ENCODE measurements around the gene MPP3. TPM values are rescaled to one million over a fixed set of nuclear protein-coding genes. Genes with fewer than 3 reads are reported as not detected.
"Not testable (repeated sequence)": the region's sequence is repeated elsewhere in the genome, so short reads cannot be mapped to it uniquely, and the experiment has no call there.

MPP3 gene
- 1 to 10 TPM; 3.7 to 4.0 TPM for total RNA-seq
- long read RNA-seq, partial matches to known transcripts: 0 of 3 reads
- long read RNA-seq, other reads (novel, unspliced or antisense): 1 of 3 reads

DNA sequence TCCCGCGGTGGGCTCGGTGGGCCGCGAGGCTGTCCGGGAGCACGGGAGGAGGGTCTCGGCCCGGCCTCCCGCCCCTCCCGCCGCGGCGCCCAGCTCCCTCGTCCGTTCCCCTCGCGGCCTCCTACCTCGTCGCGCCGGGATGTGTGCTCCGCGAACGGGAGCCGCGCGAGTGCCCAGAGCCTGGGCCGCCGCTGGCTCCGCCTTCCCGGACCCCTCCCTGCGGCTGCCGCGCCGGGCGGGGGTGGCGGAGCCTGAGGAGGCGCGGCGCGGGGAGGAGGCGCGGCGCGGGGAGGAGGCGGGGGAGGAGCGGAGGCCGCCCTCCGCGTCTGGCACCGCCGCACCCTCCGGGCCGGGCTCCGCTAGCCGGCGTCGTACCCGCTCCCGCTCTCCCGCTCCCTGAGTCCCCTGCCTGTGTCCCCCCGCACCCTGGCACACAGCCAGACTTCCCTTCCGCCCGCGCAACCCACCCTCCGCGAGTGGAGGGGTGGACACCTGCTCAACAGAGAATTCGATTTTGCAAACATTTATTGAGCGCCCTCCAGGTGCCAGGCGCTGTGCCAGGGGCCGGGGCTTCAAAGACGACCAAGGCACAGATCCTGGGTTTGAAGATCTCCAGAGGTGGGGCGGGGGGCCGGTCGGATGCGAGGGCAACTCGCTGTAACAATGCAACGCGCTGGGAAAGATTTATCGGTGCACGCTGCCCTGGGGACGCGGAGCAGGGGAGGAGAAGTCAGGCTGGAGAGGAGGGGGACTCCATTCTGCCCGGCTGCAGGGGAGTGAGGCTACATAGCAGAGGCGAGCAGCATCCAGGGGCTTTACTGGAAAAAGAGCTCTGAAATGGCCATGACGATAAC is at the start of gene MPP3:
TSS of gene MPP3 (minus strand) at position 171 of the 854 bp plus-strand sequence. CDS start 1,240 bp downstream, outside the sequence.
- peak; percentile 64 to 78 for DNase-seq
- ATAC-seq: peak; percentile 98
- intact Hi-C loops (cut with DNase I, micrococcal nuclease): no loop called here

DNA sequence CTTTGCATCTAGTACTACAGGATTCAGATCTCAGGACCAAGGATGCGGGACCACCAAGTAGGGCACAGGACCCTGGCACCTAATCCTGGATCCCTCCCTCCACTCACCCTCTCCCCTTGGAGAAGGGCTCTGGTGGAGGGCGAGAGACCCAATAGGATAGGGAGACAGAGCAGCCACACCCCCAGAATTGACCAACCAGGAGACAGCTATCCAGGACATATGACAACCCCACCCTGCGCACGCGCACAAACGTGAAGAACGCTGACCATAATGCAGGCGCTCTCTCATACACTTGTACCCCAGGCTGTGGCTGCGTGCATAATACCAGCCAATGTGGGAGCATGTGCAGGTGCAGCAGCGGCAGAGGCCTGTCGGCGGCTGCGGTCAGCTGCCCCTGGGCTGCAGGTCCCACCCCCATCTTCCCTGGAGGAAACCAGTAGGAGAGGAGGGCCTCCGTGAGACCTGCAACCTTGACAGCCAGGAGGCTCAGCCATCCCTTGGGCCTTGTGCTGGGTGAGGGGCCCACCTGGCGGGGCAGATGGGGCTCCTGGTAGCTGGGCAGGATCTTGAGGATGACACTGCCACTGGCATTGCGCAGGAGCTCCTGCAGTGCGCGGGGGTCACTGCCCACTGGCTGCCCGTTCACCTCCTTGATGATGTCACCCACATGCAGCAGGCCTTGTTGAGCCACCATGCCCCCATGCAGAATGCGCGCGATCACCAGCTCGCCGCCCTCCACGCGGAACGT is 49.0 kb upstream of the MPP3 start:
- intact Hi-C loops (cut with DNase I, micrococcal nuclease): no loop called here
- no peak for DNase-seq
- ATAC-seq: no peak

DNA sequence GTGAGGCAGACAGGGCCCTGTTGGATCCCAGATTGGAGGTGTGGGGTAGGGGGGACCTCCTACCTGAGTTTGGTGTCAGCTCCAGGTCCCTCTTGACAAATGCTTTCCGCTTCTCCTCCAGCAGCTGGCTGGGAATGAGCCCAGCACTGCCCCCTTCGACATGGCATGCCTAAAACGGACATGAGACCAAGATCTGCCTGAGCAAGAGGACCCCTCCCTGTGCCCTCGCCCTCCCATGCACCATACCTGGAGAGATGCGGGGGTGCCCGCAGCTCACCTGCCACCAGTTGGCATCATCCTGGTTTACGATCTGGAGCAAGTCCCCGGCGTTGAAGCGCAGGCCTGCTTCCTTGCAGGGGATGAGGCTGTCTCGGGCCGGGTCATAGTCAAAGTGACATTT is 48.2 kb upstream of the MPP3 start:
- DNase-seq (no peak), ATAC-seq (no peak)
- intact Hi-C loops (cut with DNase I, micrococcal nuclease): no loop called here

DNA sequence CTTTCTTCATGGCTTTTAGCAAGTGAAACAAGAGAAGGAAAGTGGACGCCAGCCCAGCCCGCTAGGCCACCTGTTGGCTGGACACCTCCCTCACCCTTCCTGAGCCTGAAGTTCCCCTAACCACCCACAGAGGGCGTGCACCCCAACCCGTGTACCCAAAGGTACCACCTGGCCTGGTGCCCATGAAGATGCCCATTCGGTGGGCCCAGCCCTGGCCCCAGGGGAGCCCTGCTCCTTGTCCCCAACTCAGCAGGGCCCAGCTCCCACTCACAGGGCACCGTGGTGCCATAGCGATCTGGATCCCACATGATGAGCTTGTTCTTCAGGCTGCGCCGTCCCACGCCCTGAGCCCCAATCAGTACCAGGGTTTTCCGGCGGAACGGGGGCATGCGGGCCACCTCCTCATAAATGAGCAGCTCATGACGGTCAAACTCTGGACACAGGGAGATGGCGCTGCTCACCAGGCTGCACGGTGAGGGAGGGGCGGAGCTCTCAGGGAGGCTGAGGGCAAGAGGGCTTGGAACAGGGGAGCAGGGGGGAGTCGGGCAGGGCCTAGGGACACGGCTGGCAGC is 47.6 kb upstream of the MPP3 start:
- ATAC-seq (peak; percentile 63), DNase-seq (peak; percentile 44 to 66)
- intact Hi-C loops (cut with DNase I, micrococcal nuclease): no loop called here

DNA sequence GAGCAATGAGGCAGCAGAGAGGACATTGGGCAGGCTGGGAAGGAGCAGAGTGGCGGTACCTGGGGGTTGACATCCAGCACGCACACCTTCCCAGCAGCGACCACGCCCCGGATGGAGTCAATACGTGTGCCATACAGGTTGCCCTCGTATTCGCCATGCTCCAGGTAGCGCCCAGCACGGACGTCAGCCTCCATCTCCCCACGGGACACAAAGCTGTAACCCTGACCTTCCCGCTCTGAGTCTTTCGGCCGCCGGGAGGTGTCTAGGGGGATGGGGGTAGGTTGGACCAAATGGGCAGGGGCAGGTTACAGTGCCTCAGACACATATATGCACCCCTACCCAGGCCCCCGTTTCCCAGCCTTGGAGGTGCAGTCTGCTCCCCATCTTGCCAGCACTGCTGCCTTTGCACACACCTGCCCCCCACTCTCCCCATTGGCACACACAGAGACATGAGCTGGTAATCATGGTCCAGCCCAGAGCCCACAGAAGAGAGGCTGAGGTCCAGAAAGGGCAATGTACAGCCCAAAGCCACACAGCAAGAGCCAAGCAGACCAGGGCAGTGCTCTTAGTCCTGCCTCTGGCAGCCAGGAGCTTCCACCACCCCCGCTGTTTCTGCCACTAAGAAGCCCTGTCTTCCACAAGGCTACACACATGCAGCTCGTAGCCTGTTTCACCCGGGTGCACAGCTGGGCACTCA is 46.9 kb upstream of the MPP3 start:
- DNase-seq: no peak
- peak; percentile 3 for ATAC-seq
- intact Hi-C loops (cut with DNase I, micrococcal nuclease): no loop called here

DNA sequence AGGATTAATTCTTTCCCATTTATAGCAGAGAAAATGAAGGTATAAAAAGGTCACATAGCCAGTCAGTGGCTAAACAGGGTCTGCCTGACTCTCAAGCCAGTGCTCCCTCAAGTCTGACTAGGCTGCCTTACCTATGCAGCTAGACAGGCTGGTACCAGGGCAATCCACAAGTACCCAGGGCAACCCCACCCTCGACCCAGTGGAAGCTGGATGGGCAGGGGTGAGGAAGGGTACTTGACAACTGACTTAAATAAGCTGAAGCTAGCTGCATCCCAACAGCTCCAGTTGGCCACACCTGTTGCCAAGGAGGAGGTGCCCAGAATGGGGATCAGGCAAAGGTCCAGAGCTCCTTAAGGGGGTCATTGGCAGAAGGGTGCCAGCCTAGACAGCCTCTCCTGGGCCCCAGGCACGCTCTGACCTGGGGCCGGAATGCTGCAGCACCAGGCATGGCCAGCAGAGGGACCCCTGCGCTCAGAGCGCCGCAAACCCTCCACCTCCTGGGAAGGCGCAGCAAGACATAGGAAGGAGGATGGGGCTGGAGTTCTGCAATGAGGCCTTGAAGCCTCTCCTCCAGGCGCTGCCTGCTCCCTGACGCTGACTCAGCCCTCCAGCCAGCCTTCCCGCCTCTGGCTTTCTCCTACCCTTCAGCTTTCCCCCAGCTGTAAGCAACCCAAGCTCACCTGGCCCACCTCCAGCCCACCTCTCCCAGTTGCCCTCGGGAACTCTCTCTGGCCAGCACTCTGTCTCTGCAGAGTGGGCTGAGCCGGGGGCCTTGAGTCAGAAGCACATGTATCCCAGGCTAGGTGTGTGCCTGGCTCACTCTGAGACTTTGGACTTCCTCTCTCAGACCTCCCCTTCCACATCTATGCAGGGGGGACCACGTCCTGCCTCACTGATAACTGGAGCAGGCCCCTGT is 45.6 kb upstream of the MPP3 start:
- peak; percentile 42 to 79 for DNase-seq
- intact Hi-C loops (cut with DNase I, micrococcal nuclease): no loop called here

GRCh38 chr17:43877451-43878155 is 44.7 kb upstream of the MPP3 start:
- DNase-seq (no peak), ATAC-seq (no peak)
- intact Hi-C loops (cut with DNase I, micrococcal nuclease): no loop called here

More for the DNA sequence above, 45.6 kb upstream of the MPP3 start:
- ATAC-seq: peak; percentile 71

GRCh38 chr17:43877031-43877430 is 44.1 kb upstream of the MPP3 start:
- DNase-seq (no peak), ATAC-seq (no peak)
- intact Hi-C loops (cut with DNase I, micrococcal nuclease): no loop called here

GRCh38 chr17:43875476-43876147 is 42.7 kb upstream of the MPP3 start:
- no peak for ATAC-seq
- intact Hi-C loops (cut with DNase I, micrococcal nuclease): no loop called here
- no peak for DNase-seq

DNA sequence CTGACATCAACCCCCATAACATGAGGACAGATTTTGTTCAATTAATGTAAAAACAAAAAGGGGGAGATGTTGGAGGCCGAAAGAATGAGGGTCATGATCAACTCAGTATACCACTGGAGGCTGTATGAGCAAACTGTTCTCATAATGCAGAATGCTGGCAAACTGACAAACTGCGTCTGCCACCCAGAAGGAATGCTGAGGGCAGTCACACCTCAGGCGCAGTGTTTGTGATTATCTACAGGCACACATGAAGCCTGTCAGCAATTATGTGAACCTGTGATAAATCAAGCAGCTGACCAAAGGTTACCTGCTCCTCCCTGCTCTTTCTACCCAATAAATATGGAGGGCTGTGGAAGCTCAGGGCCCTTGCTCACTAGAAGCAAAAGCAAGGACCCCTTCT is 41.3 kb upstream of the MPP3 start:
- DNase-seq (peak; percentile 74 to 82), ATAC-seq (peak; percentile 62)
- intact Hi-C loops (cut with DNase I, micrococcal nuclease): no loop called here

- intact Hi-C loops (cut with DNase I, micrococcal nuclease): no loop called here
- DNase-seq (no peak), ATAC-seq (no peak)
These were observed 40.9 kb upstream of the MPP3 start for GRCh38 chr17:43873815-43874214.

- intact Hi-C loops (cut with DNase I, micrococcal nuclease): no loop called here
These were observed 40.1 kb upstream of the MPP3 start for GRCh38 chr17:43873091-43873490.

GRCh38 chr17:43871946-43872690 is 39.2 kb upstream of the MPP3 start:
- DNase-seq (peak; percentile 84 to 85), ATAC-seq (peak; percentile 70)
- intact Hi-C loops (cut with DNase I, micrococcal nuclease): no loop called here

More at GRCh38 chr17:43873091-43873490, 40.1 kb upstream of the MPP3 start:
- ATAC-seq: peak; percentile 49
- DNase-seq: peak in 1 of 2 donors; percentile 18

DNA sequence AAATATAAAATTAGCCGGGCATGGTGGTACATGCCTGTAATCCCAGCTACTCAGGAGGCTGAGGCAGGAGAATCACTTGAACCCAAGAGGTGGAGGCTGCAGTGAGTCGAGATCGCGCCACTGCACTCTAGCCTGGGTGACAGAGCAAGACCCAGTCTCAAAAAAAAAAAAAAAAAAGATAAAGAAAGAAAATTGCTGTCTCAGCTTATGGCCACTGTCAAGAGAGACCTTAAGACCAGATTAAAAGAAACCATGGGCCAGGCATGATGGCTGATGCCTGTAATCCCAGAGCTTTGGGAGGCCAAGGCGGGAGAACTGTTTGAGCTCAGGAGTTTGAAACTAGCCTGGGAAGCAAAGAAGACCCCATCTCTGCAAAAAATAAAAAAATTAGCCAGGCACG is 36.1 kb upstream of the MPP3 start:
- DNase-seq; intact Hi-C loops (cut with DNase I, micrococcal nuclease); ATAC-seq: not testable (repeated sequence)

- intact Hi-C loops (cut with DNase I, micrococcal nuclease): no loop called here
- ATAC-seq (no peak), DNase-seq (no peak)
These were observed 35.5 kb upstream of the MPP3 start for GRCh38 chr17:43868226-43868994.

All from left colon (tissue), 2 donors.